HFFc6 (cell line): ENCODE results near the gene ZCCHC17. TPM values are rescaled to one million over a fixed set of nuclear protein-coding genes. Genes with fewer than 3 reads are reported as not detected.

ENCODE experiments used
- DNase-seq: peaks from one replicate; pipeline ENCODE4 v3.0.0-alpha.2; 2018
- H3K27ac Mint-ChIP-seq: 2 replicates; pipeline ENCODE4 v1.8.0; 2020; ENCODE audit warnings: mild to moderate bottlenecking, mixed read lengths
- H3K27me3 Mint-ChIP-seq: 2 replicates; pipeline ENCODE4 v1.8.0; 2021; ENCODE audit warnings: mild to moderate bottlenecking, moderate library complexity, mixed read lengths; ENCODE audit not compliant: insufficient read depth
- H3K36me3 Mint-ChIP-seq: 2 replicates; pipeline ENCODE4 v1.8.0; 2021; ENCODE audit warnings: low read depth, mixed read lengths
- H3K4me1 Mint-ChIP-seq: 2 replicates; pipeline ENCODE4 v1.8.0; 2020; ENCODE audit warnings: low read depth, mixed read lengths
- H3K4me3 Mint-ChIP-seq: 2 replicates; pipeline ENCODE4 v1.8.0; 2020; ENCODE audit warnings: mild to moderate bottlenecking, moderate library complexity, mixed read lengths
- H3K9me3 Mint-ChIP-seq: 2 replicates; pipeline ENCODE4 v1.8.0; 2020; ENCODE audit warnings: mild to moderate bottlenecking, mixed read lengths
- CTCF ChIP-seq: fragments of 200-600 bp; sonication (generic); IDR thresholded peaks from 2 replicates; pipeline ENCODE4 v1.5.0; 2021; ENCODE audit warnings: antibody characterized with exemption, mild to moderate bottlenecking
- total RNA-seq, 6 experiments: library from RNA; stranded (reverse); fragmentation: NEBNext Ultra II Directional; extraction: Animal tissue kit (Norgen Biotek cat#: 25700); gene quantifications; 2 replicates in 1 of 6; 3 replicates in 5 of 6; pipeline ENCODE4 v1.2.3, GENCODE V29; 2021

ZCCHC17 gene
- total RNA-seq, 6 experiments from 2014 or later, result 37.4 to 42.3 (median 38.6) TPM

GRCh38 chr1:31361607-31362006 is 64.8 kb downstream of the ZCCHC17 start:
- peaks cover 14% of the 10 kb centered on the region for H3K36me3 Mint-ChIP-seq
- DNase-seq, result no peak
- TF ChIP-seq CTCF, result no peak

GRCh38 chr1:31362032-31362431 is 65.2 kb downstream of the ZCCHC17 start:
- H3K4me3 Mint-ChIP-seq, result no peak overlapping the region

More at GRCh38 chr1:31361607-31362006, 64.8 kb downstream of the ZCCHC17 start:
- Mint-ChIP-seq H3K9me3 (no peaks in the 10 kb centered on the region), H3K4me3 (no peak overlapping the region), H3K4me1 (no peaks in the 10 kb centered on the region), H3K27me3 (no peaks in the 10 kb centered on the region; the same call in 1 of the 2 replicates), H3K27ac (no peak overlapping the region)

GRCh38 chr1:31364561-31365250 is 67.9 kb downstream of the ZCCHC17 start:
- Mint-ChIP-seq H3K27me3 (no peaks in the 10 kb centered on the region; the same call in 1 of the 2 replicates), H3K4me1 (0 out of 2 replicates have a peak, but pooled peaks cover 5% of the 10 kb centered on the region), H3K27ac (no peak overlapping the region), H3K4me3 (no peak overlapping the region), H3K36me3 (peaks cover 8% of the 10 kb centered on the region), H3K9me3 (no peaks in the 10 kb centered on the region)
- no peak for TF ChIP-seq CTCF
- no peak for DNase-seq

More at GRCh38 chr1:31362032-31362431, 65.2 kb downstream of the ZCCHC17 start:
- Mint-ChIP-seq H3K36me3 (peaks cover 13% of the 10 kb centered on the region), H3K4me1 (no peaks in the 10 kb centered on the region), H3K9me3 (no peaks in the 10 kb centered on the region), H3K27ac (no peak overlapping the region), H3K27me3 (no peaks in the 10 kb centered on the region; the same call in 1 of the 2 replicates)
- TF ChIP-seq CTCF, result no peak
- no peak for DNase-seq

GRCh38 chr1:31366796-31367195 is 70.0 kb downstream of the ZCCHC17 start:
- no peak for TF ChIP-seq CTCF
- peaks cover 5% of the 10 kb centered on the region for H3K36me3 Mint-ChIP-seq
- H3K27me3 Mint-ChIP-seq, result no peaks in the 10 kb centered on the region; the same call in 1 of the 2 replicates
- DNase-seq, result no peak
- peaks cover 5% of the 10 kb centered on the region; the same call in 1 of the 2 replicates for H3K4me1 Mint-ChIP-seq
- no peak overlapping the region for H3K4me3 Mint-ChIP-seq
- H3K27ac Mint-ChIP-seq, result no peak overlapping the region
- H3K9me3 Mint-ChIP-seq, result no peaks in the 10 kb centered on the region

- Mint-ChIP-seq H3K27ac (no peak overlapping the region), H3K9me3 (no peaks in the 10 kb centered on the region), H3K4me3 (no peak overlapping the region), H3K4me1 (peaks cover 24% of the 10 kb centered on the region), H3K36me3 (peaks cover 5% of the 10 kb centered on the region), H3K27me3 (peaks cover 4% of the 10 kb centered on the region)
- no peak for DNase-seq
- no peak for TF ChIP-seq CTCF
Observed at GRCh38 chr1:31368611-31369107, 71.8 kb downstream of the ZCCHC17 start.
